ENCODE results near the gene PRKCA. TPM values are rescaled to one million over a fixed set of nuclear protein-coding genes. Genes with fewer than 3 reads are reported as not detected.

The PRKCA gene
- total RNA-seq, 4 donors from 2014 or later: 26.0 to 89.0 (median 32.8) TPM

GRCh38 chr17:66842505-66842904, 540.1 kb downstream of the PRKCA start:
- ATAC-seq: no peak
- 76% methylated on average over 3 of the region's 5 CpGs; no CpG with 5 or more reads in 1 of the 2 donors for WGBS, 2 donors (ENCODE audit: low coverage in 1 of 2)
- H3K27ac ChIP-seq: no peak overlapping the region
- peaks cover 51% of the 10 kb centered on the region for H3K27me3 ChIP-seq
- H3K4me1 ChIP-seq: no peaks in the 10 kb centered on the region
- no peaks in the 10 kb centered on the region for H3K36me3 ChIP-seq
- no peak overlapping the region for H3K4me3 ChIP-seq
- H3K9me3 ChIP-seq: peaks cover 0 to 4% (median 0%) of the 10 kb centered on the region in 3 donors
- TF ChIP-seq POLR2AphosphoS5 (IDR thresholded peaks at IDR 0.05) (no peak), POLR2A (IDR thresholded peaks at IDR 0.05) (no peak), CTCF (IDR thresholded peaks at IDR 0.05) (no peak), EP300 (IDR thresholded peaks at IDR 0.05) (no peak)

GRCh38 chr17:66842959-66843358, 540.5 kb downstream of the PRKCA start:
- Histone ChIP-seq H3K4me3 (no peak overlapping the region), H3K27me3 (peaks cover 50% of the 10 kb centered on the region), H3K9me3 (peaks cover 0 to 4% (median 0%) of the 10 kb centered on the region in 3 donors), H3K36me3 (no peaks in the 10 kb centered on the region), H3K4me1 (no peaks in the 10 kb centered on the region), H3K27ac (no peak overlapping the region)
- no peak for ATAC-seq
- TF ChIP-seq POLR2A (IDR thresholded peaks at IDR 0.05): no peak
- TF ChIP-seq POLR2AphosphoS5 (IDR thresholded peaks at IDR 0.05): no peak
- no peak for TF ChIP-seq CTCF (IDR thresholded peaks at IDR 0.05)
- TF ChIP-seq EP300 (IDR thresholded peaks at IDR 0.05): no peak
- 94 to 100% methylated on average over 1 to 3 of the region's 3 CpGs for WGBS, 2 donors (ENCODE audit: low coverage in 1 of 2)

- Histone ChIP-seq H3K27me3 (peaks cover 49% of the 10 kb centered on the region), H3K9me3 (peaks cover 0 to 4% (median 0%) of the 10 kb centered on the region in 3 donors), H3K36me3 (no peaks in the 10 kb centered on the region), H3K4me1 (no peaks in the 10 kb centered on the region), H3K27ac (no peak overlapping the region), H3K4me3 (no peak overlapping the region)
- no peak for TF ChIP-seq CTCF (IDR thresholded peaks at IDR 0.05)
- no peak for TF ChIP-seq EP300 (IDR thresholded peaks at IDR 0.05)
- TF ChIP-seq POLR2A (IDR thresholded peaks at IDR 0.05): no peak
- TF ChIP-seq POLR2AphosphoS5 (IDR thresholded peaks at IDR 0.05): no peak
- WGBS, 2 donors (ENCODE audit: low coverage in 1 of 2): 20% methylated on average over 1 of the region's 4 CpGs; no CpG with 5 or more reads in 1 of the 2 donors
- ATAC-seq: no peak
Observed at GRCh38 chr17:66843627-66844026, 541.2 kb downstream of the PRKCA start.

GRCh38 chr17:66847704-66848103, 545.3 kb downstream of the PRKCA start:
- no peak overlapping the region for H3K4me3 ChIP-seq
- peaks cover 14% of the 10 kb centered on the region for H3K27me3 ChIP-seq
- no peak for ATAC-seq
- 60 to 83% methylated on average over 1 to 2 of the region's 3 CpGs for WGBS, 2 donors (ENCODE audit: low coverage in 1 of 2)
- H3K27ac ChIP-seq: no peak overlapping the region
- H3K9me3 ChIP-seq: peaks cover 0 to 4% (median 0%) of the 10 kb centered on the region in 3 donors
- H3K4me1 ChIP-seq: no peaks in the 10 kb centered on the region
- TF ChIP-seq POLR2A (IDR thresholded peaks at IDR 0.05) (no peak), POLR2AphosphoS5 (IDR thresholded peaks at IDR 0.05) (no peak), CTCF (IDR thresholded peaks at IDR 0.05) (no peak), EP300 (IDR thresholded peaks at IDR 0.05) (no peak)
- no peaks in the 10 kb centered on the region for H3K36me3 ChIP-seq

- no peaks in the 10 kb centered on the region for H3K36me3 ChIP-seq
- no peak overlapping the region for H3K4me3 ChIP-seq
- TF ChIP-seq CTCF (IDR thresholded peaks at IDR 0.05): no peak
- no peak for TF ChIP-seq POLR2AphosphoS5 (IDR thresholded peaks at IDR 0.05)
- no peak for TF ChIP-seq EP300 (IDR thresholded peaks at IDR 0.05)
- no peak for TF ChIP-seq POLR2A (IDR thresholded peaks at IDR 0.05)
- ATAC-seq: no peak
- no peak overlapping the region for H3K27ac ChIP-seq
- peaks cover 14% of the 10 kb centered on the region for H3K27me3 ChIP-seq
- H3K9me3 ChIP-seq: peaks cover 0 to 4% (median 0%) of the 10 kb centered on the region in 3 donors
- H3K4me1 ChIP-seq: no peaks in the 10 kb centered on the region
- WGBS, 2 donors (ENCODE audit: low coverage in 1 of 2): 63% methylated on average over 4 of the region's 6 CpGs; no CpG with 5 or more reads in 1 of the 2 donors
Observed at GRCh38 chr17:66848496-66848895, 546.1 kb downstream of the PRKCA start.

All from gastroesophageal sphincter (tissue), 4 donors.